ENCODE data around the gene FCER1G.

The FCER1G gene

GRCh38 chr1:161230762-161231161 lies 15.7 kb downstream of the FCER1G start:
- Histone ChIP-seq H3K4me1 (peaks cover 0 to 18% (median 12%) of the 10 kb centered on the region in 4 donors), H3K27ac (no peak overlapping the region), H3K4me3 (no peak overlapping the region), H3K9me3 (no peaks in the 10 kb centered on the region), H3K27me3 (no peaks in the 10 kb centered on the region), H3K36me3 (peaks cover 9 to 31% (median 22%) of the 10 kb centered on the region in 3 donors)
- intact Hi-C loops (cut with DNase I; ENCODE audit: low total_unique reads), result no loop called here
- no peak for DNase-seq
- no peak for TF ChIP-seq CTCF (IDR thresholded peaks at IDR 0.05)

DNA sequence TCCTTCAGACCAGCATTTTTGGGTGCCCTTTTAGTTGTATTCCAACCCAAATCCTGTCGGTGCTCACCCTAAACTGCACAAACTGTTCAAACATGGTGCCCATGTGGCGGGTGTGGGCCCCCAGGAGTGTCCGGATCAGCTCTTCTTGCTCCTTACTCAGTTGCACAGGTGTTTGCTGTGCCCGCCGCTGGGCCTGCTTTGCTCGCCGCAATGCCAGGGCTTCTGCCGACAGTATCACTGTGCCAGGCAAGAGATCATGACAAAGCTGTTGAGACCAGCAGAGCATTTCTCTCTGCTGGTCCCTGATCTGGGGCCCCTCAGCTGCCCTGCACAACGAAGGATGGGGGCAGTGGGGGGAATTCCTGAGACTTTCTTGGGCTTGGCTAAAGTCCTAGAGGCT lies 18.0 kb downstream of the FCER1G start:
- DNase-seq, result no peak
- no peaks in the 10 kb centered on the region for H3K4me1 ChIP-seq
- H3K9me3 ChIP-seq, result no peaks in the 10 kb centered on the region
- no peak for TF ChIP-seq CTCF (IDR thresholded peaks at IDR 0.05)
- H3K4me3 ChIP-seq, result no peak overlapping the region
- no peak overlapping the region for H3K27ac ChIP-seq
- intact Hi-C loops (cut with DNase I; ENCODE audit: low total_unique reads), result no loop called here
- peaks cover 9 to 28% (median 22%) of the 10 kb centered on the region in 3 donors for H3K36me3 ChIP-seq
- H3K27me3 ChIP-seq, result peaks cover 0 to 8% of the 10 kb centered on the region in 2 donors

DNA sequence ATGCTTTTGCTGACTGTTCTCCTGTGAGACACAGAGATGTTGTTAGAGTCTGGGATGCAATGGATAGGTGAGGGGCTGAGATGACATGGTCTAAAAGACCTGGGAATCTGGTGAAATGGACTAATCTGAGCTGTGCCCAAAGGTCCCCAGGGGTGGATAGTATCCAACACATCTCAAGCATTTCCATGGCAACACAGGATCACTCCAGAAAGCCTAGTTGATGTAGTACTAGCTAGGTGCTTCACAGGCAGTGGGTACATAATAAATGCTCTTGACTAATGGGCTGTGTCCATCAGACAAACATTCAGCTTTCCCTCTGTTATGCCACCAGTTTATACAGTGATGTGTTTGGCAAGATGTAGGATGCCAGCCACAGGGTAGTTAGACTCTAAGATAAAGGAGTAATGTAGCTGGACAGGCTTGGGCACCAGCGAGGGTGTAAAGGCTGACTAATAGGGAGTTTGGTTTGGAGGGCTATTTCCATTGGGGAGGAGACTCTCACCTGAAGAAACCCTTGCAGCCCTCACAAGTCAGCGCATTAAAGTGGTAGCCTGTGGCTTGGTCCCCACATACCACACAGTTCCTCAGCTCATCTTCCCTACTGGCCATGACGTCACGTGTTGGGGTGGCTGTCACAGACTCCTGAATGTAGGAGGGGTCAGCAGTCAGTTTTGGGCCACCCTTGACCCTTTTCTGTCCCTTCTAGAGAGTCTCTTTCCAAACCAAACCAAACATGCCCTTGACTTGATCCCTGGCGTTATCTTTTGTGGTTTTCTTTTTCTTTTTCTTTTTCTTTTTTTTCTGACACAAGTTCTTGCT lies 21.1 kb downstream of the FCER1G start:
- H3K27me3 ChIP-seq, result peaks cover 0 to 10% of the 10 kb centered on the region in 2 donors
- no peak for TF ChIP-seq CTCF (IDR thresholded peaks at IDR 0.05)
- H3K4me3 ChIP-seq, result no peak overlapping the region
- H3K9me3 ChIP-seq, result no peaks in the 10 kb centered on the region
- no peaks in the 10 kb centered on the region for H3K36me3 ChIP-seq
- DNase-seq, result no peak
- H3K4me1 ChIP-seq, result no peaks in the 10 kb centered on the region
- intact Hi-C loops (cut with DNase I; ENCODE audit: low total_unique reads), result no loop called here
- no peak overlapping the region for H3K27ac ChIP-seq

GRCh38 chr1:161238039-161238473 lies 23.0 kb downstream of the FCER1G start, which contains the start of gene NR1I3:
Gene NR1I3, minus strand, starts transcription at chr1:161238203. Its CDS starts 1,638 bp downstream, at chr1:161236565.
- no peak within 1 kb of the TSS for H3K27ac ChIP-seq
- no peak for DNase-seq
- TF ChIP-seq CTCF (IDR thresholded peaks at IDR 0.05), result no peak
- intact Hi-C loops (cut with DNase I; ENCODE audit: low total_unique reads), result no loop called here
- H3K27me3 ChIP-seq, result peaks cover 0 to 10% of the 10 kb centered on the region in 2 donors
- no peak within 1 kb of the TSS for H3K4me3 ChIP-seq
- no peaks in the 10 kb centered on the region for H3K4me1 ChIP-seq
- no peaks in the 10 kb centered on the region for H3K36me3 ChIP-seq
- H3K9me3 ChIP-seq, result no peaks in the 10 kb centered on the region

- no peak overlapping the region for H3K27ac ChIP-seq
- no peak overlapping the region for H3K4me3 ChIP-seq
- intact Hi-C loops (cut with DNase I; ENCODE audit: low total_unique reads), result no loop called here
- H3K4me1 ChIP-seq, result no peaks in the 10 kb centered on the region
- peaks cover 0 to 10% of the 10 kb centered on the region in 2 donors for H3K27me3 ChIP-seq
- no peak for DNase-seq
- H3K36me3 ChIP-seq, result no peaks in the 10 kb centered on the region
- H3K9me3 ChIP-seq, result no peaks in the 10 kb centered on the region
- no peak for TF ChIP-seq CTCF (IDR thresholded peaks at IDR 0.05)
These were observed 26.6 kb downstream of the FCER1G start for GRCh38 chr1:161241682-161242081.

Measured in tibial artery (tissue), 4 donors.